ENCODE data around the gene SPDEF. TPM values are rescaled to one million over a fixed set of nuclear protein-coding genes. Genes with fewer than 3 reads are reported as not detected.

Gene SPDEF
- total and polyA plus RNA-seq, 12 donors = 0.06 to 0.14 (median 0.14) TPM; not detected in 8

DNA sequence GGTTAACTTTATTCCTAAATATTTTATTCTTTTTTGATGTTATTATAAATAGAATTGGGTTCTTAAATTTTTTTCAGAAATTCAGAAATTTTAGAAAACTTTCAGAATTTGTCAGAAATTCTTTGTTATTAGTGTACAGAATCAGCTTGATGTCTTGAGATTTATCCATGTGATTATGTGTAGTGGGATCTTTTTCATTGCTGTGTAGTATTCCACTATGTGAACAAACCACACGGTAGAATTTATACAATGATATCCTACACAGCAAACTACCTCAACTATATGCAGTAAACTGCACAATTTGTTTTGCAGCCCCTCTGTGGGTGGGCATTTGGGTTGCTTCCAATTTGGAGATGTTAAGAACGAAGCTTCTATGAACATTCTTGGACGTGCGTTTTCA is 46.3 kb downstream of the SPDEF start:
- Histone ChIP-seq H3K4me1 (replicated peaks in 1 of 2) (no peaks in the 10 kb centered on the region), H3K9me3 (replicated peaks in 1 of 3) (no peaks in the 10 kb centered on the region), H3K27ac (no peak overlapping the region), H3K36me3 (replicated peaks in 1 of 2) (no peaks in the 10 kb centered on the region), H3K27me3 (no peaks in the 10 kb centered on the region), H3K4me3 (no peak overlapping the region)
- no peak for TF ChIP-seq POLR2A (IDR thresholded peaks at IDR 0.05)
- TF ChIP-seq, protein P1, sequence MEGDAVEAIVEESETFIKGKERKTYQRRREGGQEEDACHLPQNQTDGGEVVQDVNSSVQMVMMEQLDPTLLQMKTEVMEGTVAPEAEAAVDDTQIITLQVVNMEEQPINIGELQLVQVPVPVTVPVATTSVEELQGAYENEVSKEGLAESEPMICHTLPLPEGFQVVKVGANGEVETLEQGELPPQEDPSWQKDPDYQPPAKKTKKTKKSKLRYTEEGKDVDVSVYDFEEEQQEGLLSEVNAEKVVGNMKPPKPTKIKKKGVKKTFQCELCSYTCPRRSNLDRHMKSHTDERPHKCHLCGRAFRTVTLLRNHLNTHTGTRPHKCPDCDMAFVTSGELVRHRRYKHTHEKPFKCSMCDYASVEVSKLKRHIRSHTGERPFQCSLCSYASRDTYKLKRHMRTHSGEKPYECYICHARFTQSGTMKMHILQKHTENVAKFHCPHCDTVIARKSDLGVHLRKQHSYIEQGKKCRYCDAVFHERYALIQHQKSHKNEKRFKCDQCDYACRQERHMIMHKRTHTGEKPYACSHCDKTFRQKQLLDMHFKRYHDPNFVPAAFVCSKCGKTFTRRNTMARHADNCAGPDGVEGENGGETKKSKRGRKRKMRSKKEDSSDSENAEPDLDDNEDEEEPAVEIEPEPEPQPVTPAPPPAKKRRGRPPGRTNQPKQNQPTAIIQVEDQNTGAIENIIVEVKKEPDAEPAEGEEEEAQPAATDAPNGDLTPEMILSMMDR (IDR thresholded peaks at IDR 0.05) = no peak
- no peak for DNase-seq
- 73 to 96% (median 95%) methylated on average over 4 of the region's 4 CpGs for WGBS, 4 donors
- intact Hi-C loops (cut with DNase I) = no loop called here

- Histone ChIP-seq H3K9me3 (replicated peaks in 1 of 3) (no peaks in the 10 kb centered on the region), H3K27ac (no peak overlapping the region), H3K4me1 (replicated peaks in 1 of 2) (no peaks in the 10 kb centered on the region), H3K4me3 (no peak overlapping the region), H3K36me3 (replicated peaks in 1 of 2) (no peaks in the 10 kb centered on the region), H3K27me3 (no peaks in the 10 kb centered on the region)
- TF ChIP-seq, protein P1 (IDR thresholded peaks at IDR 0.05) = no peak
- no peak for TF ChIP-seq POLR2A (IDR thresholded peaks at IDR 0.05)
- DNase-seq = no peak
- intact Hi-C loops (cut with DNase I) = no loop called here
- WGBS, 4 donors = 86 to 93% (median 90%) methylated on average over 3 of the region's 3 CpGs
Observed at GRCh38 chr6:34508425-34508824, 47.7 kb downstream of the SPDEF start.

DNA sequence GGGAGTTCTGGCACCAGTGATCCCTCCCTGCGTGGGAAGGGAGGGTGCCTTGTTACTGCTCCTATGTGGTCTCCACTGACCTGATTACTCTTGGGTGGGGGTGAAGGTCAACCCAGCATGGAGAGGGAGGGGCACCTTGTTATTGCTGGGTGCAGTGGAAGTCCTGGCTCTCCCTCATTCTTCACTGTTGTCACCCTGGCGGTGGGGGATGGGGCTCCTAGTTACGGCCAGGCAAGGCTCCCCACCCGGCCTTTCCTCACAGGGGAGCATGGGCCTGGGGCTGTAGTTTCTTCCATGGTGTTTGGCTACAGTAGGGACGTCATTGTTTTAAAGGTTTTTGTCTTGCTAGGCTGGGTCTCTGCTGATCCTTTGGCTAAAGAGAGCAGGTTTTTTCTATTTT is 49.4 kb downstream of the SPDEF start:
- Histone ChIP-seq H3K36me3 (replicated peaks in 1 of 2) (no peaks in the 10 kb centered on the region), H3K9me3 (replicated peaks in 1 of 3) (no peaks in the 10 kb centered on the region), H3K4me3 (no peak overlapping the region), H3K27ac (no peak overlapping the region), H3K4me1 (replicated peaks in 1 of 2) (no peaks in the 10 kb centered on the region), H3K27me3 (no peaks in the 10 kb centered on the region)
- TF ChIP-seq, protein P1 (IDR thresholded peaks at IDR 0.05) = no peak
- no peak for TF ChIP-seq POLR2A (IDR thresholded peaks at IDR 0.05)
- intact Hi-C loops (cut with DNase I) = no loop called here
- WGBS, 4 donors = 67 to 80% (median 74%) methylated on average over 5 of the region's 5 CpGs
- no peak for DNase-seq

GRCh38 chr6:34497411-34497810 is 58.7 kb downstream of the SPDEF start:
- WGBS, 4 donors = 76 to 84% (median 83%) methylated on average over 10 of the region's 10 CpGs

More at GRCh38 chr6:34497411-34497810, 58.7 kb downstream of the SPDEF start:
- Histone ChIP-seq H3K27me3 (no peaks in the 10 kb centered on the region), H3K4me1 (replicated peaks in 1 of 2) (no peaks in the 10 kb centered on the region), H3K27ac (no peak overlapping the region), H3K36me3 (replicated peaks in 1 of 2) (no peaks in the 10 kb centered on the region), H3K9me3 (replicated peaks in 1 of 3) (no peaks in the 10 kb centered on the region), H3K4me3 (no peak overlapping the region)
- intact Hi-C loops (cut with DNase I) = no loop called here
- no peak for TF ChIP-seq POLR2A (IDR thresholded peaks at IDR 0.05)
- TF ChIP-seq, protein P1 (IDR thresholded peaks at IDR 0.05) = no peak
- no peak for DNase-seq
